Tibial nerve (tissue), 4 donors: ENCODE results near the gene PRB2.

ENCODE experiments used
- CTCF ChIP-seq, 5 experiments: fragments of 200-600 bp in 3 of 5; fragments of 450-650 bp in 2 of 5; sonication (generic) in 3 of 5; IDR thresholded peaks; one replicate each; pipeline ENCODE4 v1.5.1; 2016 to 2019; ENCODE audit warnings: antibody characterized with exemption in 5 of 5, mild to moderate bottlenecking in 3 of 5, moderate library complexity in 2 of 5
- EP300 ChIP-seq, 2 donors: sonication (generic); formaldehyde crosslinking; IDR thresholded peaks; one replicate each; pipeline ENCODE4 v1.6.1; 2017; ENCODE audit warnings: antibody characterized with exemption in 2 of 2, mild to moderate bottlenecking in 1 of 2
- POLR2A ChIP-seq, 2 donors: fragments of 450-650 bp; IDR thresholded peaks; one replicate each; pipeline ENCODE4 v1.6.1; 2017; ENCODE audit warnings: antibody characterized with exemption in 2 of 2, mild to moderate bottlenecking in 2 of 2, moderate library complexity in 2 of 2

- TF ChIP-seq CTCF (IDR thresholded peaks at IDR 0.05) (no peak), POLR2A (IDR thresholded peaks at IDR 0.05) (no peak), EP300 (IDR thresholded peaks at IDR 0.05) (no peak)
Measured at GRCh38 chr12:11433664-11434063, 38.3 kb upstream of the PRB2 start.
